A673 (cell line): Measurements from ENCODE around the gene WNT7A. TPM values are rescaled to one million over a fixed set of nuclear protein-coding genes. Genes with fewer than 3 reads are reported as not detected.

Source experiments
- BruUV-seq: library from RNA; stranded (reverse); fragments of 400-500 nt; replicated peaks from 2 replicates; lab custom pipeline; 2021; lab: Mats Ljungman, UMichigan
- CTCF ChIA-PET: fragments of 300-600 bp; sonication (Branson Sonifier 250); formaldehyde crosslinking; loops from one replicate; lab custom pipeline; 2022; ENCODE audit warnings: antibody characterized with exemption; lab: Charles Lee
- POLR2A ChIA-PET: fragments of 300-600 bp; sonication (Branson Sonifier 250); formaldehyde crosslinking; loops from one replicate; lab custom pipeline; 2022; ENCODE audit warnings: antibody characterized with exemption; ENCODE audit not compliant: low non-redundant PET; lab: Charles Lee
- DNase-seq: peaks from one replicate; pipeline ENCODE4 v3.0.0-alpha.2; 2015; ENCODE audit warnings: low spot score
- H3K27ac ChIP-seq: fragments of 200-600 bp; sonication (generic); 2 replicates; pipeline ENCODE4 v1.5.1; 2016; ENCODE audit warnings: mixed run types, low read depth, mild to moderate bottlenecking, mixed read lengths, antibody characterized with exemption, low read length; ENCODE audit not compliant: poor library complexity, severe bottlenecking
- H3K27me3 ChIP-seq: fragments of 200-600 bp; sonication (generic); replicated peaks from 2 replicates; pipeline ENCODE4 v1.6.1; 2017; ENCODE audit warnings: mixed run types, low read depth, mild to moderate bottlenecking, mixed read lengths, antibody characterized with exemption, low read length; ENCODE audit not compliant: insufficient read depth, poor library complexity
- H3K36me3 ChIP-seq: fragments of 200-600 bp; sonication (generic); 2 replicates; pipeline ENCODE4 v1.6.1; 2016; ENCODE audit warnings: mixed run types, mild to moderate bottlenecking, mixed read lengths, antibody characterized with exemption, low read length; ENCODE audit not compliant: insufficient read depth, poor library complexity, severe bottlenecking
- H3K4me1 ChIP-seq: fragments of 200-600 bp; sonication (generic); 2 replicates; pipeline ENCODE4 v1.6.1; 2017; ENCODE audit warnings: mixed run types, mild to moderate bottlenecking, mixed read lengths, antibody characterized with exemption, low read length; ENCODE audit not compliant: insufficient read depth, poor library complexity, severe bottlenecking
- H3K4me3 ChIP-seq: fragments of 200-600 bp; sonication (generic); 2 replicates; pipeline ENCODE4 v1.5.1; 2016; ENCODE audit warnings: low read depth, mixed run types, mild to moderate bottlenecking, mixed read lengths, low read length; ENCODE audit not compliant: poor library complexity, severe bottlenecking
- H3K9me3 ChIP-seq: fragments of 200-600 bp; sonication (generic); 2 replicates; pipeline ENCODE4 v1.6.1; 2016; ENCODE audit warnings: mixed run types, low read depth, mild to moderate bottlenecking, mixed read lengths, antibody characterized with exemption, low read length; ENCODE audit not compliant: poor library complexity, severe bottlenecking
- EZH2 ChIP-seq: fragments of 200-600 bp; sonication (generic); IDR thresholded peaks from 2 replicates; pipeline ENCODE4 v1.6.1; 2017; ENCODE audit warnings: borderline replicate concordance, low read depth, mild to moderate bottlenecking, mixed read lengths, antibody characterized with exemption, low read length; ENCODE audit not compliant: poor library complexity, severe bottlenecking
- intact Hi-C: fragments of 100-400 bp; cut with micrococcal nuclease; formaldehyde crosslinking; loops from one replicate; pipeline ENCODE4 v1.10.0; 2022; ENCODE audit not compliant: unreplicated experiment
- total RNA-seq: library from RNA; stranded (reverse); gene quantifications from 2 replicates; pipeline ENCODE4 v1.2.3, GENCODE V29; 2021
- TF ChIP-seq, protein P1 (sequence below): fragments of 300-800, 200-600 bp; sonication (generic); conservative IDR thresholded peaks from 2 replicates; pipeline ENCODE4 v1.5.1; 2017; ENCODE audit warnings: low read depth, mild to moderate bottlenecking, antibody characterized with exemption, low read length, moderate library complexity, mixed read lengths

WNT7A gene
- total RNA-seq, 1 experiment from 2014 or later: not detected

DNA sequence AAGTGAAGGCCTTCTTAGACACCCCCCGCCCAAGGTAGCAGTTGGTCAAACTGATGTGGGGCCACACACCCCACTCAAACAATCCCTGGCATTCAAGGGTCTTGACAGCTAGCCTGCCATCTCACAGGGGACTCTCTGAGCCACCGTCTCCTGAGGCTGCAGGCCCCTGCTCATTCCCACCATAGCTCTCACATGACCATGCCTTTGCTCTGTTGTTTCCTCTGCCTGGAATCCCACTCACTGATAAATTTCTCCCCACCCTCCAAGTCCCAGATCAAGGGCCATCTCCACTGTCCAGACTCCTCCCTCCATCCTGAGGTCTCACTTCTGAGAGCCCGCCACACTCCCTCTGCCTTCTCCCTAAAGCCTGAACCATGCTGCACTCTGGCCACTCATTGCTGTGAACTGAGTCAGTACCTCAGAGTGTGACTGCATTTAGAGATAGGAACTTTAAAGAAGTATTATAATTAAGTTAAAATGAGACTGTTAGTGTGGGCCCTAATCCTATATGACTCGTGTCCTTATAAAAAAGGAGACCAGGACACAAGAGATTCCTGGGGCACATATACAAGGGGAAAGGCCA is 10.0 kb downstream of the WNT7A start:
- Histone ChIP-seq H3K36me3 (no peaks in the 10 kb centered on the region), H3K9me3 (peaks cover 4% of the 10 kb centered on the region), H3K4me3 (no peak overlapping the region), H3K27me3 (peaks cover 12% of the 10 kb centered on the region), H3K4me1 (peaks cover 8% of the 10 kb centered on the region), H3K27ac (no peak overlapping the region)
- BruUV-seq: no TSS peak
- POLR2A ChIA-PET: no interaction called here
- intact Hi-C loops: no loop called here
- no peak for TF ChIP-seq EZH2
- TF ChIP-seq, protein P1, sequence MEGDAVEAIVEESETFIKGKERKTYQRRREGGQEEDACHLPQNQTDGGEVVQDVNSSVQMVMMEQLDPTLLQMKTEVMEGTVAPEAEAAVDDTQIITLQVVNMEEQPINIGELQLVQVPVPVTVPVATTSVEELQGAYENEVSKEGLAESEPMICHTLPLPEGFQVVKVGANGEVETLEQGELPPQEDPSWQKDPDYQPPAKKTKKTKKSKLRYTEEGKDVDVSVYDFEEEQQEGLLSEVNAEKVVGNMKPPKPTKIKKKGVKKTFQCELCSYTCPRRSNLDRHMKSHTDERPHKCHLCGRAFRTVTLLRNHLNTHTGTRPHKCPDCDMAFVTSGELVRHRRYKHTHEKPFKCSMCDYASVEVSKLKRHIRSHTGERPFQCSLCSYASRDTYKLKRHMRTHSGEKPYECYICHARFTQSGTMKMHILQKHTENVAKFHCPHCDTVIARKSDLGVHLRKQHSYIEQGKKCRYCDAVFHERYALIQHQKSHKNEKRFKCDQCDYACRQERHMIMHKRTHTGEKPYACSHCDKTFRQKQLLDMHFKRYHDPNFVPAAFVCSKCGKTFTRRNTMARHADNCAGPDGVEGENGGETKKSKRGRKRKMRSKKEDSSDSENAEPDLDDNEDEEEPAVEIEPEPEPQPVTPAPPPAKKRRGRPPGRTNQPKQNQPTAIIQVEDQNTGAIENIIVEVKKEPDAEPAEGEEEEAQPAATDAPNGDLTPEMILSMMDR: no peak
- CTCF ChIA-PET: no interaction called here
- DNase-seq: no peak

- no TSS peak for BruUV-seq
- no peak overlapping the region for H3K4me3 ChIP-seq
- H3K4me1 ChIP-seq: peaks cover 8% of the 10 kb centered on the region
- ChIA-PET POLR2A (no interaction called here), CTCF (no interaction called here)
- peaks cover 4% of the 10 kb centered on the region for H3K9me3 ChIP-seq
- H3K27ac ChIP-seq: no peak overlapping the region
- DNase-seq: no peak
- H3K36me3 ChIP-seq: no peaks in the 10 kb centered on the region
- intact Hi-C loops: no loop called here
- H3K27me3 ChIP-seq: peaks cover 4% of the 10 kb centered on the region
- TF ChIP-seq, protein P1: no peak
- TF ChIP-seq EZH2: no peak
Measured at GRCh38 chr3:13868844-13869724, 10.8 kb downstream of the WNT7A start.

DNA sequence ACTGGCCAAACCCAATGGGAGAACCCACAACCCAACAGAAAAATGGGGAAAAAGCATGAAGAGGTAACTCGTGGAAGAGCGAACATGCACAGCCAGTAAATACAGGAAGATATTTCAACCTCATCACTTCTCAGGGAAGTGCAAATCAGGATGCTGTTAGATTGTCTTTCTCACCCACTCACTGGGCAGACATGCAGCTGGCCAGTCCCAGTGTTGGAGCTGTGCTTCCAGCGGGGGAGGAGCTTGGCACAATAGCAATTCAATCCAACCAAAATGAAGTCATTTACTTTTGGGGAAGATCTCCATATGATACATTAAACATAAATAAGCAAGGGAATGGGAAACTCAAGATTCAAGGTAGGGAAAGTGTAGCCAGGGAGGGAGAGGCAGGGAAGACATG is 12.1 kb downstream of the WNT7A start:
- BruUV-seq: no TSS peak
- CTCF ChIA-PET: no interaction called here
- TF ChIP-seq, protein P1: no peak
- no peak for TF ChIP-seq EZH2
- Histone ChIP-seq H3K27ac (no peak overlapping the region), H3K4me1 (peaks cover 8% of the 10 kb centered on the region), H3K4me3 (no peak overlapping the region), H3K27me3 (no peaks in the 10 kb centered on the region), H3K9me3 (peaks cover 4% of the 10 kb centered on the region), H3K36me3 (no peaks in the 10 kb centered on the region)
- no peak for DNase-seq
- POLR2A ChIA-PET: no interaction called here
- intact Hi-C loops: no loop called here
